GM21423 (cell line): ENCODE data around the gene NSUN3.

Experiments used
- ATAC-seq: cut with Tn5 transposase; IDR thresholded peaks from one replicate; pipeline ENCODE4 v1.9.1; 2021; ENCODE audit warnings: mild to moderate bottlenecking, moderate library complexity; ENCODE audit not compliant: unreplicated experiment

NSUN3 gene

GRCh38 chr3:94117729-94118128 lies 54.9 kb downstream of the NSUN3 start:
- no peak for ATAC-seq

DNA sequence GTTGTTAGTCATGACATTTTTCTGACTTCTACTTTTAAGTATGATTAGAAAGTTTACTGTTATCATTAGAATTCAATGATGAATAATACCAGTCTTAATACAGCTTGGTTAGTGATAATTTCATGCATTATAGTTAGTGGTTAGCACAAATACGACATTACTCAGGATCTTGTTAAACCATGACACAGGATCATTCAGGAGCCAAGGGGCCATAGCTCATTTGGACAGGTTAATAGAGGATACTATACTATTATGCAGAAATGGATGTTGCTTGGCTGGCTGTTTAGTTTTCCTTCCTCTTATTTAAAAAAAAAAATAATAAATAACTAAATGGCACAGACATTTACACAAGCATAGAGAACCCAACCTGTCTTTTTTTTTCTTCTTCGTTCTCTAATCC lies 55.5 kb downstream of the NSUN3 start:
- no peak for ATAC-seq

DNA sequence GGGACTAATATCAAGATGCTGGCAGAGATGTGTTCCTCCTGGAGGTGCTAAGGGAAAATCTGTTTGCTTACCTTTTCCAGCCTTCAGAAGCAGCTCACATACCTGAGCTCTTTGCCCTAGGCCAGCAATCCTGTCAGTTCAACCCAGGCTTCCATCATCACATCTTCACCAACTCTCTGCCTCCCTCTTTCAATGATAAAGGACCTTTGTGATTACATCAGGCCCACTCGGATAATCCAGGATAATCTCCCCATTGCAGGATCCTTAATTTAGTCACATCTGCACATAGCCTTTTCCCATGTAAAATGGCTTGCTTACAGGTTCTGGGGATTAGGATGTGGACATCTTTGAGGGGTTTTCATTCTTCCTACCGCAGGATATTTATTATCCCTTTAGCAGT lies 58.3 kb downstream of the NSUN3 start:
- no peak for ATAC-seq

DNA sequence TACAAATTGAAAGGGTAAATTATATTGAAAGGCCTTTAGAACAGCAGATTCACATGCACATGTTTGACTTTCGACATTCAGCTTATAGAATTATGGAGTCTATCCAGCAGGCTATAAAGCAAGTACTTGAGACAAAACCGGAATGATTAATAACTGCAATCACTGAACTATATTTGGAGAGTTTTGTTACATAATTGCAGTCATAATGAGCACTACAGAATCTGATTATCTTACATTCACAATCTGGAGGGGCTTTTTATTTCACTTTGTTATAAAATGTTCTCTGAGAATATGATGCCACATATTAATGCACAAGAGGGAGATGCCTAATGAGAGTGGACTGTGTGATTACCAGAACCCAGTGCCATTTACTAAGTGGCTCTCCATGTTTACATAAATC lies 64.3 kb downstream of the NSUN3 start:
- no peak for ATAC-seq

- ATAC-seq, result no peak
Measured at GRCh38 chr3:94130690-94131089, 67.8 kb downstream of the NSUN3 start.

- ATAC-seq, result no peak
Measured at GRCh38 chr3:94132777-94133176, 69.9 kb downstream of the NSUN3 start.

- no peak for ATAC-seq
Measured at GRCh38 chr3:94136133-94136532, 73.3 kb downstream of the NSUN3 start.

DNA sequence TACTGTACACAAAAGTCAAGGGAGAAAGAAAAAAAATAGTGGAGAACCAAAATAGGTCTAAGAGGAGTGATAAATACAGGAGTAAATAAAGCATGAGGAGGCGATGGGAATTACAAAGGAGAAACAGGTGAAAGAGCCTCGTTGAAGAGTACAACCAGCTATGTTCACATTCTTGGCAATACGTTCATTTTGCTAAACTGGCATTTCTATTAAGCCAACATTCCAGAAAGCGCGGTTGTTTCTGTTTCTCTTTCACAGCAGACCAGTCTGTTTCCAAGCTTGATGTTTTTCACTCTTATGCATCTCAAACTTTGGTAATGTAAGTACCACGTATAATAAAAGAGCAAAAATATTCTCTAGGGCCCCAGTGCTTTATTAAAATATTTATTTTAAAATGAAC lies 74.5 kb downstream of the NSUN3 start:
- ATAC-seq, result no peak

DNA sequence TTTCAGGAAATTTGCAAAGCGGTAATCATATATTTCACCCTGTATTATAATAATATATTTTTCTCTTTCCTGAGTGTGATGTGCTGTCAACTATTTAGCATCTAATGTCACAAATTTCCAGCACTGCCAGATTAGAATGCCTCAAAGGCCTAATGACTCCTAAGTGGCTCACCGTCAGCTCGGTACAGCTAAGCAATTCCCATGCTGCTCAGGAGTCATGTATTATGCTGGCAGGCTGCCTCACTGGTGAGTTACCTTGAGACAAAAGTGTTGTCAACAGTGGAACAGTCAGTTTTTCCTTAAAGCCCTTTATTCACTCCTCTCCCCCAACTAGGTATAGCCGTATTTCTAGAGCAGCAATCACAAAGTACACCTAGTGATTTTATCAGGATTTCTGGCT lies 83.6 kb downstream of the NSUN3 start:
- no peak for ATAC-seq

DNA sequence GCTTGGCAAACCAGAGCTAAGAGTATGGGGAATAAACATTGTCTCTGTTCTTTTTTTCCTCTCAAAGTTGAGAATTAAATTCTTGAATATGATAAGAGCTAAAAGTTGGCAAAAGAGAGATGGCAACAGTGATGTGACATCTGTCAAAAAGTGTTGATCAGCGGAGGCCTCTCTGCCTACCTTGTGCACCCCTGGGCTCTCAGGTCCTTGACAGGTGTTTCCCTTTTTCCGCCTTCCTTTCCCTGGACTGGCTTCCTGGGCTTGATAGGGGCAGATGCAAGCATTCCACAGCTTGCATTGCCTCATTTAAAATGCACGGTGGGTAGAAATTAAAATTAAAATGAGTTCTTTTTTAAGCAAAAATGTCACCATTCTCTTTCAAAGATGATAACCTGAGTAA lies 84.2 kb downstream of the NSUN3 start:
- no peak for ATAC-seq

- no peak for ATAC-seq
Measured at GRCh38 chr3:94150113-94150512, 87.3 kb downstream of the NSUN3 start.

GRCh38 chr3:94156626-94157025 lies 93.8 kb downstream of the NSUN3 start:
- ATAC-seq, result no peak

DNA sequence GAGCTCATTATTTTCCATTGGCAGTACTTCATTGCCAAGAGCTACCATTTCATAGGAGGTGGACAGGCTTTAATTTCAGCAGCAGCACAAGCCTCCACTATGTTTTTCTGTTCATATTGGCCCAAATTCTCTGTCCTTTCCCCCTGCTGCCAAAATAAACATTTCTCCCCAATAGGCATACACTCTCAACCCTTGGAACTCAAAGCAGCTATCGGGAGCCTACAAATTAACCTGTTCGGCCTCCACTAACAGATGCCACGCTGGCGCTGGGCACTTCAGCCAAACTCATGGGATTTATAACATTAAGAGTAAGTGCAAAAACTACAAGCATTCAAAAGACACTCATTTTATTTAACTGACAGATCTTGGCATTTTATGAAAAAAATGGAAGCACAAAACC lies 95.7 kb downstream of the NSUN3 start:
- ATAC-seq, result no peak

- ATAC-seq, result no peak
Measured at GRCh38 chr3:94159062-94159828, 96.4 kb downstream of the NSUN3 start.

GRCh38 chr3:94162700-94163099 lies 99.8 kb downstream of the NSUN3 start:
- ATAC-seq, result no peak

DNA sequence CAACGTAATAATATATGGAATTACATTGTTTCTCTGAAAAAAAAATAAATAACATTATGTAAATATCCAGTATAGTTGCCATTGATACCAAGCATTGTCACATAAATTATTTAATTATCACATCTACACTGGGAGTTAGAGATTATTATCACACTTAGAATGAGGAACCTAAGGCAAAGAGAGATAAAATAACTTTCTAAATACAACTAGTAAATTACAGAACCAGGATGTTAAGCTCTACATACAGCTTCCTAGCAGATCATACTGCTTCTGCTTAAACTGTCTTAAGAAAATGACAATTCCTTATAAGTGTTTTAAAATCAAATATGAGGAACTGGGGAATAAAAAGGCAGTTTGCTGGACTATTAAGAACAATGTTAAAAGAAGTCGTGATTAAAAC lies 104.5 kb downstream of the NSUN3 start:
- no peak for ATAC-seq

DNA sequence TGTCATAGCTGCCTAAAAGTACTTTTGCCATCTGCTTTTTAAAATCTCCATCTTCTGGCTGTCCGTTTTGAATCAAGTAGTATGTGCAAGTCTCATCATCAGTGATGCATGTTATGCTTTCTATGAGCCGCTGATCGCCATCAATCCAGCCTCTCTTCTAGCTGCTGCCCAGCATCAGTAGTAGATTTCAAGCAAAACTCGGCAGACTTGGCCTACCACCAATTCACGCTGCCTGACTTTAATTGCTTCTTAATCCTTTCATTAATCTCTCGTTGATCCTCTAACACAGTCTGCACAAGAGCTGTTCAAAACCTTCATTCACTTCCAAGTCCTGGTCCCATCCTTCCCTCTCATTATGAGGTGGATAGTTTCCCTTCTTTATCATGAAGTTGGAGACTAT lies 104.9 kb downstream of the NSUN3 start:
- no peak for ATAC-seq

DNA sequence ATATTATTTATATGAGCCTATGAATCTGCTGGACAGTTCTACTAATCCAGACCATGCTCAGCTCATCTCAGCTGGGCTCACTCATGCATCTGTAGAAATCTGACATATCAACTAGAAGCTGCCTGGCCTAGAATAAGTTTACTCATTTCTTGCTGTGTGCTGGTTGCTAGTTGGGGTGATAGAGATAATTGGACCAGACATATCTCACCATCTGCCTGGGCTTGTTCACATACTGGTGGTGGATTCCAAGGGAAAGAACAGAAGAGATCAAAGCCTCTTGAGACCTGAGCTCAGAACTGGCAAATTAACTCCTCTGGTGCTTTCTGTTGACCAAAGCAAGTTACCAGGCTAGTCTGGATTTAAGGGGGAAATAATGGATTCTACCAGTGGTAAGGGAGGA lies 109.1 kb downstream of the NSUN3 start:
- ATAC-seq, result no peak

DNA sequence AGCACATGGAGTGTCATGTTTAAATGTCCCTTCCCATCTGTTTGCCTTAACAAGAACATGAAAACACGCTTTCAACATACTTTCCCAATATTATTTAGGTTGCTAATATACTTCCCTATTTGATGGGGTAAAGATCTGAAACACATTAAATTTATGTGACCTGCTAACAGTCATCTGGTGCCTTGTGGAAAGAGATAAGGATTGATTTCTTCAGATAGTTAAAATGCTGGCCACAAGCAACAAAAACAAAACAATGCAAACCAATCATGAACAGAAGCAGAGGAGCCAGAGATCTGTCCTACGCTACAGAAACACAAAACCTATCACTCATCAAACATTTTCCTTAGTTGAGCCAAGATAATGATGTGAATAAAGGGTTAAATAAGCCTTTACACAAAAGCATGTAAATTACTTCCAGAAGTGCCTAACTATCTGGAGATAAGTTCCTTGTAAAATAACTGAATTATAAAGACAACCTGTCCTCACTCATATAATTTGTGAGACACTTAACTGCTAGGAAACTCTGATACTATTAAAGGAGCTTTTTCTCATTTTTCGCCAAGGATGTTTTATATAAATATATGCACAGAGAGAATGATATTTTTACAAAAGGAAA lies 109.9 kb downstream of the NSUN3 start:
- no peak for ATAC-seq

DNA sequence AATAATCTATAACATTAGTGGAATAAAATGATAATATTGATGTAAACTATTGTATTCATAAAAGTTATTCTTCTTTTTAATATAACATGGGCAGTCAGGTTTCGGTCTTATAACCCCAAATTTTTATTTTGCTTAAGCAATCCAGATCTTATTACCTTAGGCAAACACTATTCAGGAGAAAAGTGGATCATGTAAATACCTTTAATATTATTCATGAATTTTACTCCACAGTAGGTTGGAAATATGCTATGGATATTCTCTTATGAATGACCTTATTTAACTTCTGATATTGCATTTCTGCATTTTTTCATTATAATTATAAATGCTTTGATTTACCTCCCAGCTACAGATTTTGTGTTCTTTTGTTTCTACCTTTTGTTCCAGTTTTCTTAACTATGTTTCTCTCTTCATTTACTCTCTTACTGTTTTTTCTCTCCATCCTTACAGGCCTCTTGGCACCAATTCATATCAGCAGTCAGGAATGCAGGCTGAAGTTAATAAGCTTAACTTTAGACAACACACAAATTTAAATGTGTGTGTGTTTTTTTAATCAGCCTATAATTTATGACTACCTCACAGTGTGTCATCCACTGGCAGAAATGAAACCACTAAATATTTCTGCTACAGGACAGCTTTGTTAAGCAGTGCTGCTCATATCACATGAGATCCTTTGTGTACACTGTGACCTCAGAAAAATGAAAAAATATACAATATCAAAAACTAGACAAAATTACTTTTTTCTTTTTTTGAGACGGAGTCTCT lies 111.0 kb downstream of the NSUN3 start:
- ATAC-seq, result no peak

DNA sequence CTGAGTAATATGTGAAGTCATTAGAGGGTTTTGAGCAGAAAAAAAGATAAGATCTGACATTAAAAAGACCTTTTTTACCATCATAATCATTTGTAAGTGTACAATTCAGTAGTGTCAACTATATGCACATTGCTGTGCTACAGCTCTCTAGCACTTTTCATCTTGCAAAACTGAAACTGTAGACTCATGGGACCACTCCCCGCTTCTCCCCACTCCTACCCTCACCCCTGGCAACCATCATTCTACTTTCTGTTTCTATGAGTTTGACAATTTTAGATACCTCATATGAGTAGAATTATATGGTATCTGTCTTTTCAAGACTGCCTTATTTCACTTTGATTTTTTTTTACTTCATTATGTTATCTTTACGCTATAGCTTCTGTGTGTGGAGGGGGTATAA lies 112.8 kb downstream of the NSUN3 start:
- ATAC-seq, result no peak
